Rectal smooth muscle tissue (tissue), 1 donor: ENCODE results near the gene ZNF836.
A peak's percentile ranks its signal among the peaks of the same experiment; 100 is the strongest.

Source experiments
- H3K27ac ChIP-seq: one replicate; pipeline ENCODE4 v1.7.0; 2013; ENCODE audit warnings: low read depth, low read length, inconsistent platforms
- H3K27me3 ChIP-seq: one replicate; pipeline ENCODE4 v1.7.0; 2013; ENCODE audit warnings: low read length; ENCODE audit not compliant: control insufficient read depth, insufficient read depth
- H3K36me3 ChIP-seq: one replicate; pipeline ENCODE4 v1.7.0; 2013; ENCODE audit warnings: low read length; ENCODE audit not compliant: control insufficient read depth, insufficient read depth
- H3K4me1 ChIP-seq: one replicate; pipeline ENCODE4 v1.7.0; 2013; ENCODE audit warnings: low read length; ENCODE audit not compliant: control insufficient read depth, insufficient read depth
- H3K4me3 ChIP-seq: one replicate; pipeline ENCODE4 v1.7.0; 2013; ENCODE audit warnings: low read length
- H3K9ac ChIP-seq: one replicate; pipeline ENCODE4 v1.7.0; 2013; ENCODE audit warnings: low read length

The ZNF836 gene

GRCh38 chr19:52170863-52171320, 529 bp downstream of the ZNF836 start:
- Histone ChIP-seq H3K9ac (peak overlapping the region; percentile 80), H3K27ac (peak overlapping the region; percentile 71), H3K4me1 (peaks cover 4% of the 10 kb centered on the region), H3K4me3 (peak overlapping the region; percentile 91), H3K36me3 (peaks cover 4% of the 10 kb centered on the region), H3K27me3 (no peaks in the 10 kb centered on the region)

GRCh38 chr19:52170304-52170703, 1.1 kb downstream of the ZNF836 start:
- Histone ChIP-seq H3K4me1 (peaks cover 4% of the 10 kb centered on the region), H3K27ac (peak overlapping the region; percentile 71), H3K9ac (no peak overlapping the region), H3K36me3 (peaks cover 4% of the 10 kb centered on the region), H3K27me3 (no peaks in the 10 kb centered on the region), H3K4me3 (peak overlapping the region; percentile 91)

GRCh38 chr19:52155596-52156359, 15.6 kb downstream of the ZNF836 start:
- Histone ChIP-seq H3K27me3 (no peaks in the 10 kb centered on the region), H3K27ac (no peak overlapping the region), H3K4me1 (no peaks in the 10 kb centered on the region), H3K9ac (no peak overlapping the region), H3K36me3 (peaks cover 23% of the 10 kb centered on the region), H3K4me3 (no peak overlapping the region)

GRCh38 chr19:52148256-52148655, 23.2 kb downstream of the ZNF836 start:
- H3K4me1 ChIP-seq = no peaks in the 10 kb centered on the region
- no peak overlapping the region for H3K9ac ChIP-seq
- no peaks in the 10 kb centered on the region for H3K27me3 ChIP-seq
- H3K27ac ChIP-seq = no peak overlapping the region
- H3K4me3 ChIP-seq = no peak overlapping the region
- H3K36me3 ChIP-seq = no peaks in the 10 kb centered on the region

DNA sequence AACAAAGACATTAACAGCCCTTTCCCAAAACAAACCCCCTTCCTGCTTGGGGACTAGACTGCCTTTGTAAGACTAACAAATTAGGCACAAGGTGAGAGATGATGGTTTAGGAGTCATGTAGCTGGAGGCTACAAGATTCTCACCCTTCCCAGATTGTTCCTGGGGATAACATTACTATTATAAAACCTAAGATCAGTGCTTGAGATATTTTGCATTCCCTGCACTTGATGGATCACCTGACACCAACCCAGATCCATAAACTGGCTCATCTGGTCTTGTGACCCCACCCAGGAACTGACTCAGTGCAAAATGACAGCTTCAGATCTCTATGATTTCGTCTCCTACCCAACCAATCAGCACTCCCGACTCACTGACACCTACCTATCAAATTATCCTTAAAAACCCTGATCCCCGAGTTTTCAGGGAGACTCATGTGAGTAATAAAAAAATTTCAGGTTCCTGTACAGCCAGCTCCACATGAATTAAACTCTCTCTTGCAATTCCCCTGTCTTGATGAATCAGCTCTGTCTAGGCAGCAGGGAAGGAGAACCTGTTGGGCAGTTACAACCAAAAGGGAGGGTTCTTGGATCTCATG, 29.3 kb downstream of the ZNF836 start:
- Histone ChIP-seq H3K36me3 (no peaks in the 10 kb centered on the region), H3K4me3 (no peak overlapping the region), H3K4me1 (peaks cover 12% of the 10 kb centered on the region), H3K27me3 (no peaks in the 10 kb centered on the region), H3K9ac (no peak overlapping the region), H3K27ac (no peak overlapping the region)

GRCh38 chr19:52141203-52141602, 30.2 kb downstream of the ZNF836 start:
- H3K36me3 ChIP-seq = no peaks in the 10 kb centered on the region
- no peaks in the 10 kb centered on the region for H3K27me3 ChIP-seq
- H3K27ac ChIP-seq = no peak overlapping the region
- no peak overlapping the region for H3K4me3 ChIP-seq
- H3K9ac ChIP-seq = no peak overlapping the region
- H3K4me1 ChIP-seq = peaks cover 12% of the 10 kb centered on the region

DNA sequence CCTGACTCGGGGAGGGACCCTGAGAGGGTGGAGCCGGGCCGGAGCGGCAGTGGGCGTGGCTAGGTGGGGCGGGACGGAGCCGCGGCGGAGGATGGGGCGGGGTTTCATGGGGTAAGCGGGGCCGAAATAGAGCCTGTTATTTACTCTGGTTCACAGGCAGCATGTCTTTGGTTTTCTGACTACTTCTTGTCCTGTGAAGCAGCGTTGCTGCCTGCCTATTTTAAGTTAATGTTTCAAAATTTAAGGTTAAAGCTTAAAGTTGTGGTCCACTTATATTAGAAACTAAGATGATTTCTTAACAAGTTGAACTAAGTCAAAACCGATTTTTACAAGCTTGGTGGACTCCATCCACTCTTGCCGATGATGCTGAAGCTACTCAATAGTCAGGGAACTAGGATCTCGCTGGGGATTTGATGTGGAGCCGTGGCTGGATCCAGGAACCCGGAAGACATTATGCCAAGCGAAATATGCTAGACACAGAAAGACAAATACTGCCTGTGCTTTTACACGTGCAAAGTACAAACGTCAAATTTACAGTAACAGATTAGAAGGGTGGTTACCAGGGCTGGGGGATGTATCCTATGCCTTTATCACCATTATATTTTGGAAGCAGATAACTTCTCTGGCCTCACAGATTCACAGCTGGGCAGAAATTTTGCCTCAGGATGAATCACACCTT, 31.2 kb downstream of the ZNF836 start:
- Histone ChIP-seq H3K4me1 (peaks cover 12% of the 10 kb centered on the region), H3K27me3 (no peaks in the 10 kb centered on the region), H3K27ac (peak overlapping the region; percentile 81), H3K9ac (no peak overlapping the region), H3K4me3 (peak overlapping the region; percentile 55), H3K36me3 (no peaks in the 10 kb centered on the region)

DNA sequence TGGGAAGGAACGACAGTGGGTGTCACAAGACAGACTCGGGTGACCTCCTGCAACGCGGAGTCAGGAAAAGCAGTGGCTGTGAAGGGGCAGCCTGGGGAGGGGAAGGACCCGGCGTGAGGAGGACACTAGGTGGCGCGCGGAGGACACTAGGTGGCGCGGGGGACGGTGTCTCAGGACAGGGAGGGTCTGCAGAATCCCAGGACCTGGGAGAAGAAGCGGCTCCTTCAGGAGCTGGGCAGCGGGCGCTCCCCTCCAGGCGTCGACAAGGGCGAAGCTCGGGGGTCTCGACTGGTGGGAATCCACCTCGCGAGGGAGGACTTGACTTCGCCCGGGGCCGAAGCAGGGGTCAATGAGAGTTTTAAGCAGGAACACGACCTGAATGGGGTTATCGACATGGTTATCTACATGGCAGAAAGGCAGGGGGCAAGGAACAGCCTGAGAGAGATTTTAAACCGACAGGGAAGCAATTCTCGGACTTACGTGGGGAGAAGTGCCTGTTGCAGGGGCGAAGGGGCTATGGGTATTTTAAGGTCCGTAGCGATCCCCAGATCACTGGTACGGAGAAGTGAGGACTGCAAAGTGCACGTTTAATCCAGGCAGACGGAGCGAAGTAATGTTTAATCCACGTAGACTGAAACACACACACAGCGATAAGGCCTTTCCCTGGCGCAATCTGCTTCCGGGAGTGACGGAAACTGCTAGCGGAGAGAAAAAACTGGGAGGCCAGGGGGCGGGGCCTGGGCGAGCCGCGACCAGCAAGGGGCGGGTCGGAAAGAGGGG, 32.0 kb downstream of the ZNF836 start, which contains the start of gene ZNF616:
Gene ZNF616, minus strand, starts transcription at position 687 of the 780 bp plus-strand sequence. CDS start 9,426 bp downstream, outside the sequence.
- Histone ChIP-seq H3K4me3 (peak within 1 kb of the TSS; percentile 98), H3K27me3 (no peaks in the 10 kb centered on the region), H3K27ac (peak within 1 kb of the TSS; percentile 91), H3K36me3 (no peaks in the 10 kb centered on the region), H3K9ac (peak within 1 kb of the TSS; percentile 78), H3K4me1 (peaks cover 12% of the 10 kb centered on the region)

DNA sequence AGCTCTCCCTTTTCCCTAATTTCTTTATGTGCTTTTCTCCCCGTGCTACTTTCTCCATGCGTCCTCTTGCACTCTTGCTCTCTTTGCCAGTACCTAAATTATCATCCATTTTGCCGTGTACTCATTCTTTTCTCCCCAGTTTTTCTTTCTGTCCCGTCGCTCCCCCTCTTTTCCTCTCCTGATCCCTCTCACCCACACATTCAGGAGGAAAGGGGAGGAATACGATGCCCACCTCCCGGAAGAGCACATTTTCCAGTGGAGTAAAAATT, 32.5 kb downstream of the ZNF836 start:
- H3K27ac ChIP-seq = peak overlapping the region; percentile 91

GRCh38 chr19:52138278-52138982, 33.0 kb downstream of the ZNF836 start:
- peak overlapping the region; percentile 91 for H3K27ac ChIP-seq

More for the DNA sequence above, 32.5 kb downstream of the ZNF836 start:
- Histone ChIP-seq H3K4me1 (peaks cover 12% of the 10 kb centered on the region), H3K9ac (peak overlapping the region; percentile 66), H3K36me3 (no peaks in the 10 kb centered on the region), H3K27me3 (no peaks in the 10 kb centered on the region), H3K4me3 (peak overlapping the region; percentile 98)

DNA sequence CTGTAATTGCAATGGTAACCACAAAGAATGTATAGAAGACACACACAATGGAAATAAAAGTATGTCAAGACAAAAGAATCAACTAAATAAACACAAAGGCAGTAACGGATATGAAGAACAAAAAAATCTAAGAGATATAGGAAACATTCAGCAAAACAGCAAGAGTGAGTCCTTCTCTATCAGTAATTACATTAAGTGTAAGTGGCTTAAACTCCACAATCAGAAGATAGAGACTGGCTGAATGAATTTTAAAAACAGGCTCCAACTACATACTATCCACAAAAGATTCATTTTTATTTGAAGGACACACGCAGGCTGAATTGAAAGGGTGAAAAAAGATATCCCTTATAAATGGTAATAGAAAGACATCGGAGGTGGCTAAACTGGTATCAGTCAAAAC, 51.1 kb downstream of the ZNF836 start:
- Histone ChIP-seq H3K4me3 (no peak overlapping the region), H3K4me1 (no peaks in the 10 kb centered on the region), H3K27me3 (no peaks in the 10 kb centered on the region), H3K27ac (no peak overlapping the region), H3K36me3 (peaks cover 50% of the 10 kb centered on the region), H3K9ac (no peak overlapping the region)

More at GRCh38 chr19:52138278-52138982, 33.0 kb downstream of the ZNF836 start:
- Histone ChIP-seq H3K9ac (peak overlapping the region; percentile 66), H3K4me1 (peaks cover 12% of the 10 kb centered on the region), H3K36me3 (no peaks in the 10 kb centered on the region), H3K27me3 (no peaks in the 10 kb centered on the region), H3K4me3 (peak overlapping the region; percentile 98)
